Cardiac atrium fibroblast (primary cell): ENCODE results near the gene GRIPAP1. TPM values are rescaled to one million over a fixed set of nuclear protein-coding genes. Genes with fewer than 3 reads are reported as not detected.

Source experiments
- total RNA-seq: library from RNA; depleted of rRNA; stranded (reverse); fragments of >200 nt; gene quantifications from 2 replicates; pipeline ENCODE4 v1.2.3, GENCODE V29; 2015

Gene GRIPAP1
- total RNA-seq, result 10.4 and 19.0 TPM in 2 replicates

GRCh38 chrX:49002091-49002935 lies at the start of gene GRIPAP1:
Gene GRIPAP1 (minus strand): TSS chrX:49002264. CDS start chrX:49002229, 35 bp downstream.

GRCh38 chrX:49043220-49043986 lies 41.3 kb upstream of the GRIPAP1 start, which contains the start of gene TFE3:
Gene TFE3 (minus strand): TSS chrX:49043357. CDS start chrX:49043226, 131 bp downstream.

GRCh38 chrX:48971249-48972219 lies 30.5 kb downstream of the GRIPAP1 start, which contains the start of gene KCND1:
Gene KCND1 (minus strand): TSS chrX:48971844. CDS start chrX:48970271, 1,573 bp downstream.

GRCh38 chrX:48957477-48957826 lies 44.6 kb downstream of the GRIPAP1 start, which contains the start of gene OTUD5:
Gene OTUD5 (minus strand): TSS chrX:48957607. CDS start chrX:48957570, 37 bp downstream.

Other genes starting within 250 kb of the GRIPAP1 start
- not detected in 2 replicates for gene GLOD5, start 240.5 kb downstream of the GRIPAP1 start, total RNA-seq
- gene GATA1, start 215.7 kb downstream of the GRIPAP1 start, total RNA-seq, result not detected in 2 replicates
- gene HDAC6, start 200.2 kb downstream of the GRIPAP1 start, total RNA-seq, result 30.3 and 33.5 TPM in 2 replicates
- not detected in 2 replicates for gene ERAS, start 175.8 kb downstream of the GRIPAP1 start, total RNA-seq
- gene PCSK1N, start 166.7 kb downstream of the GRIPAP1 start, total RNA-seq, result 1.4 and 1.5 TPM in 2 replicates
- gene TIMM17B, start 104.5 kb downstream of the GRIPAP1 start, total RNA-seq, result 9.6 and 22.4 TPM in 2 replicates
- gene PQBP1, start 104.3 kb downstream of the GRIPAP1 start, total RNA-seq, result 48.1 and 55.8 TPM in 2 replicates
- 32.1 and 32.5 TPM in 2 replicates for gene SLC35A2, start 90.6 kb downstream of the GRIPAP1 start, total RNA-seq
- 1.8 and 7.6 TPM in 2 replicates for gene PIM2, start 83.2 kb downstream of the GRIPAP1 start, total RNA-seq
- gene OTUD5, start 44.7 kb downstream of the GRIPAP1 start, total RNA-seq, result 31.8 and 32.9 TPM in 2 replicates
- 0.81 and 1.4 TPM in 2 replicates for gene KCND1, start 30.4 kb downstream of the GRIPAP1 start, total RNA-seq
- 38.3 and 58.5 TPM in 2 replicates for gene TFE3, start 41.1 kb upstream of the GRIPAP1 start, total RNA-seq
- gene CCDC120, start 56.7 kb upstream of the GRIPAP1 start, total RNA-seq, result 1.1 and 1.6 TPM in 2 replicates
- gene PRAF2, start 71.7 kb upstream of the GRIPAP1 start, total RNA-seq, result 24.0 and 56.5 TPM in 2 replicates
- 64.0 and 93.0 TPM in 2 replicates for gene WDR45, start 77.6 kb upstream of the GRIPAP1 start, total RNA-seq
- gene GPKOW, start 121.5 kb upstream of the GRIPAP1 start, total RNA-seq, result 19.9 and 20.6 TPM in 2 replicates
- gene MAGIX, start 160.5 kb upstream of the GRIPAP1 start, total RNA-seq, result 4.4 and 5.6 TPM in 2 replicates
- 78.9 and 81.2 TPM in 2 replicates for gene PLP2, start 169.6 kb upstream of the GRIPAP1 start, total RNA-seq
- 5.2 and 5.5 TPM in 2 replicates for gene PRICKLE3, start 184.1 kb upstream of the GRIPAP1 start, total RNA-seq
- 0.32 and 0.54 TPM in 2 replicates for gene SYP, start 197.9 kb upstream of the GRIPAP1 start, total RNA-seq
- not detected in 2 replicates for gene CACNA1F, start 231.1 kb upstream of the GRIPAP1 start, total RNA-seq
- gene CCDC22, start 233.2 kb upstream of the GRIPAP1 start, total RNA-seq, result 11.0 and 12.6 TPM in 2 replicates